A549 treated with ZK216348 at 1 μM for 4 hours (cell line): ENCODE results near the gene C2orf81. TPM values are rescaled to one million over a fixed set of nuclear protein-coding genes. Genes with fewer than 3 reads are reported as not detected.

ENCODE experiments used
- total RNA-seq: library from RNA; stranded (reverse); fragments of 200-300 nt; extraction: Qiagen RNA extraction; gene quantifications from 5 replicates; pipeline ENCODE4 v1.2.3, GENCODE V29; 2022; ENCODE audit warnings: low read depth

C2orf81 gene
- total RNA-seq = 2.1 to 3.7 TPM (median 3.0 TPM) in 5 replicates

GRCh38 chr2:74421221-74421870 is at the start of gene C2orf81, which contains the start of gene WDR54:
C2orf81 (minus strand) TSS chr2:74421619; CDS start chr2:74421560, 59 bp downstream.
WDR54 (plus strand) TSS chr2:74421730; CDS start chr2:74422154, 424 bp downstream.

GRCh38 chr2:74458132-74458937 is 36.9 kb upstream of the C2orf81 start, which contains the start of gene WBP1:
WBP1 (plus strand) TSS chr2:74458438; CDS start chr2:74458603, 165 bp downstream.

GRCh38 chr2:74454654-74455511 is 33.5 kb upstream of the C2orf81 start, which contains the start of gene INO80B:
INO80B (plus strand) TSS chr2:74455087; CDS start chr2:74455117, 30 bp downstream.

GRCh38 chr2:74441690-74442482 is 20.5 kb upstream of the C2orf81 start, which contains the start of gene RTKN:
RTKN (minus strand) TSS chr2:74441937; CDS start chr2:74441816, 121 bp downstream.

GRCh38 chr2:74379851-74380789 is 41.3 kb downstream of the C2orf81 start, which contains the start of gene DCTN1:
DCTN1 (minus strand) TSS chr2:74380311; CDS start chr2:74380037, 274 bp downstream.

Other genes starting within 250 kb of the C2orf81 start
- 55.5 to 91.9 TPM (median 81.7 TPM) in 5 replicates for gene MOB1A, start 242.7 kb downstream of the C2orf81 start, total RNA-seq
- gene MTHFD2, start 223.0 kb downstream of the C2orf81 start, total RNA-seq = 141 to 176 TPM (median 144 TPM) in 5 replicates
- gene SLC4A5, start 78.2 kb downstream of the C2orf81 start, total RNA-seq = 0.11 to 0.69 TPM (median 0.63 TPM) in 5 replicates
- 107 to 172 TPM (median 149 TPM) in 5 replicates for gene DCTN1, start 41.3 kb downstream of the C2orf81 start, total RNA-seq
- 63.6 to 93.1 TPM (median 85.8 TPM) in 5 replicates for gene WDR54, start 111 bp upstream of the C2orf81 start, total RNA-seq
- 15.5 to 29.0 TPM (median 23.7 TPM) in 5 replicates for gene RTKN, start 20.3 kb upstream of the C2orf81 start, total RNA-seq
- gene INO80B, start 33.5 kb upstream of the C2orf81 start, total RNA-seq = 48.5 to 61.5 TPM (median 59.0 TPM) in 5 replicates
- 43.1 to 83.5 TPM (median 81.4 TPM) in 5 replicates for gene WBP1, start 36.8 kb upstream of the C2orf81 start, total RNA-seq
- 30.7 to 57.7 TPM (median 50.7 TPM) in 5 replicates for gene MOGS, start 43.8 kb upstream of the C2orf81 start, total RNA-seq
- gene MRPL53, start 51.1 kb upstream of the C2orf81 start, total RNA-seq = 106 to 146 TPM (median 137 TPM) in 5 replicates
- 9.7 to 17.8 TPM (median 13.6 TPM) in 5 replicates for gene CCDC142, start 61.4 kb upstream of the C2orf81 start, total RNA-seq
- gene TTC31, start 61.5 kb upstream of the C2orf81 start, total RNA-seq = 13.0 to 21.2 TPM (median 16.6 TPM) in 5 replicates
- 2.2 to 4.3 TPM (median 3.3 TPM) in 5 replicates for gene LBX2, start 78.0 kb upstream of the C2orf81 start, total RNA-seq
- gene PCGF1, start 86.1 kb upstream of the C2orf81 start, total RNA-seq = 28.0 to 41.4 TPM (median 33.8 TPM) in 5 replicates
- gene TLX2, start 92.8 kb upstream of the C2orf81 start, total RNA-seq = 0.15 to 0.74 TPM (median 0.21 TPM) in 5 replicates
- 0.09 to 0.49 TPM (median 0.20 TPM) in 3 of 5 replicates, not detected in the others for gene DQX1, start 104.6 kb upstream of the C2orf81 start, total RNA-seq
- 161 to 256 TPM (median 248 TPM) in 5 replicates for gene AUP1, start 108.1 kb upstream of the C2orf81 start, total RNA-seq
- gene HTRA2, start 108.3 kb upstream of the C2orf81 start, total RNA-seq = 24.5 to 44.4 TPM (median 40.0 TPM) in 5 replicates
- gene LOXL3, start 132.3 kb upstream of the C2orf81 start, total RNA-seq = 0.27 to 1.1 TPM (median 0.58 TPM) in 5 replicates
- 3.9 to 6.2 TPM (median 4.7 TPM) in 5 replicates for gene DOK1, start 133.1 kb upstream of the C2orf81 start, total RNA-seq
- not detected in 5 replicates for gene M1AP, start 226.7 kb upstream of the C2orf81 start, total RNA-seq
- 7.2 to 13.3 TPM (median 10.9 TPM) in 5 replicates for gene SEMA4F, start 232.6 kb upstream of the C2orf81 start, total RNA-seq